ENCODE data around the gene ATP6V1C2. TPM values are rescaled to one million over a fixed set of nuclear protein-coding genes. Genes with fewer than 3 reads are reported as not detected.

The ATP6V1C2 gene
- total and polyA plus RNA-seq, 9 of the 15 experiments (the other 6 are each of a cell fraction or from before 2014, with no cell fraction given): 0.01 to 0.31 (median 0.10) TPM; not detected in 4

GRCh38 chr2:10764096-10764785 lies 42.8 kb downstream of the ATP6V1C2 start:
- WGBS (ENCODE audit: insufficient coverage, low coverage, missing lambda C conversion rate): 18% methylated on average over 18 of the region's 18 CpGs
- TF ChIP-seq, protein P1, sequence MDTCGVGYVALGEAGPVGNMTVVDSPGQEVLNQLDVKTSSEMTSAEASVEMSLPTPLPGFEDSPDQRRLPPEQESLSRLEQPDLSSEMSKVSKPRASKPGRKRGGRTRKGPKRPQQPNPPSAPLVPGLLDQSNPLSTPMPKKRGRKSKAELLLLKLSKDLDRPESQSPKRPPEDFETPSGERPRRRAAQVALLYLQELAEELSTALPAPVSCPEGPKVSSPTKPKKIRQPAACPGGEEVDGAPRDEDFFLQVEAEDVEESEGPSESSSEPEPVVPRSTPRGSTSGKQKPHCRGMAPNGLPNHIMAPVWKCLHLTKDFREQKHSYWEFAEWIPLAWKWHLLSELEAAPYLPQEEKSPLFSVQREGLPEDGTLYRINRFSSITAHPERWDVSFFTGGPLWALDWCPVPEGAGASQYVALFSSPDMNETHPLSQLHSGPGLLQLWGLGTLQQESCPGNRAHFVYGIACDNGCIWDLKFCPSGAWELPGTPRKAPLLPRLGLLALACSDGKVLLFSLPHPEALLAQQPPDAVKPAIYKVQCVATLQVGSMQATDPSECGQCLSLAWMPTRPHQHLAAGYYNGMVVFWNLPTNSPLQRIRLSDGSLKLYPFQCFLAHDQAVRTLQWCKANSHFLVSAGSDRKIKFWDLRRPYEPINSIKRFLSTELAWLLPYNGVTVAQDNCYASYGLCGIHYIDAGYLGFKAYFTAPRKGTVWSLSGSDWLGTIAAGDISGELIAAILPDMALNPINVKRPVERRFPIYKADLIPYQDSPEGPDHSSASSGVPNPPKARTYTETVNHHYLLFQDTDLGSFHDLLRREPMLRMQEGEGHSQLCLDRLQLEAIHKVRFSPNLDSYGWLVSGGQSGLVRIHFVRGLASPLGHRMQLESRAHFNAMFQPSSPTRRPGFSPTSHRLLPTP (IDR thresholded peaks at IDR 0.05; ENCODE audit: borderline replicate concordance, extremely low read depth, insufficient read length): no peak
- no peak for TF ChIP-seq HSF4 (CRISPR knock-in tag; IDR thresholded peaks at IDR 0.05; ENCODE audit: borderline replicate concordance)
- no peak for TF ChIP-seq EHMT2 (IDR thresholded peaks at IDR 0.05)
- intact Hi-C loops (cut with micrococcal nuclease): no loop called here

More at GRCh38 chr2:10764096-10764785, 42.8 kb downstream of the ATP6V1C2 start:
- ATAC-seq (no peak), FAIRE-seq (no peak), DNase-seq (ENCODE audit: extremely low read depth in 1 of 4, low spot score in 3 of 4) (no peak)
- ChIA-PET CTCF (ENCODE audit: low intra/inter-chr PET ratio) (no interaction called here), POLR2A (interaction anchor here (0.8 kb wide), 1 partner anchor 845 kb away, joined by 3 read pairs; no protein-coding TSS in a partner anchor)
- H2AFZ ChIP-seq (ENCODE audit: low read depth, low read length): no peak overlapping the region
- no TSS peak for BruUV-seq (replicated peaks)
- H3K9ac ChIP-seq (ENCODE audit: insufficient read depth in 1 of 2, low read depth in 2 of 2, low read length in 2 of 2): peak overlapping the region in 1 of 2 experiments; percentile 58; a peak in 2 of 4 replicates
- H4K20me1 ChIP-seq (replicated peaks; ENCODE audit: control insufficient read depth, insufficient read depth, low read length): no peaks in the 10 kb centered on the region
- H3K9me3 ChIP-seq (replicated peaks; ENCODE audit: control insufficient read depth, insufficient read depth, low read depth, low read length): no peaks in the 10 kb centered on the region
- no peaks in the 10 kb centered on the region for H3K79me2 ChIP-seq (ENCODE audit: control insufficient read depth, insufficient read depth, low read length)
- no peak overlapping the region for H3K27ac ChIP-seq (ENCODE audit: extremely low read depth, low read depth, low read length)
- no peaks in the 10 kb centered on the region for H3K36me3 ChIP-seq (ENCODE audit: control insufficient read depth, insufficient read depth, low read length)
- no peaks in the 10 kb centered on the region for H3K9me1 ChIP-seq (ENCODE audit: control insufficient read depth, insufficient read depth, low read length)
- peaks cover 6 to 8% of the 10 kb centered on the region in 2 experiments; a peak in 3 of 5 replicates for H3K4me1 ChIP-seq (replicated peaks in 1 of 2; ENCODE audit: control insufficient read depth in 2 of 2, insufficient read depth in 2 of 2, low read length in 2 of 2)
- peaks cover 26 to 71% of the 10 kb centered on the region in 2 experiments; a peak in 4 of 5 replicates for H3K27me3 ChIP-seq (ENCODE audit: control insufficient read depth in 2 of 2, insufficient read depth in 2 of 2, low read length in 2 of 2)
- in situ Hi-C loops (cut with MboI): no loop called here
- H3K4me2 ChIP-seq (ENCODE audit: insufficient read depth, low read length): no peak overlapping the region
- no peak overlapping the region for H3K4me3 ChIP-seq

Data from K562 (cell line).